ENCODE measurements around the gene H2BK1. TPM values are rescaled to one million over a fixed set of nuclear protein-coding genes. Genes with fewer than 3 reads are reported as not detected.
A peak's percentile ranks its signal among the peaks of the same experiment; 100 is the strongest.

The H2BK1 gene
- total RNA-seq, 1 donor: not detected

DNA sequence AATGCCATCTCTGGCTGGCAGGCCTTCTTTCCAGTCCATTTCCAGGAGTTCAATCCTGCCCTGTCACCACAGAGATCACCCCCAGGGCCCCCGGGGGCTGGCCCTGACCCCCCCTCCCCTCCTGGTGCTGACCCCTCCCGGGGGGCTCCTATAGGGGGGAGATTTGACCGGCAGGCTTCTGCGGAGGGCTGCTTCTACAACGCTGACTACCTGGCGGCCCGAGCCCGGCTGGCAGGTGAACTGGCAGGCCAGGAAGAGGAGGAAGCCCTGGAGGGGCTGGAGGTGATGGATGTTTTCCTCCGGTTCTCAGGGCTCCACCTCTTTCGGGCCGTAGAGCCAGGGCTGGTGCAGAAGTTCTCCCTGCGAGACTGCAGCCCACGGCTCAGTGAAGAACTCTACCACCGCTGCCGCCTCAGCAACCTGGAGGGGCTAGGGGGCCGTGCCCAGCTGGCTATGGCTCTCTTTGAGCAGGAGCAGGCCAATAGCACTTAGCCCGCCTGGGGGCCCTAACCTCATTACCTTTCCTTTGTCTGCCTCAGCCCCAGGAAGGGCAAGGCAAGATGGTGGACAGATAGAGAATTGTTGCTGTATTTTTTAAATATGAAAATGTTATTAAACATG lies 28.0 kb upstream of the H2BK1 start:
- no peak for DNase-seq (ENCODE audit: low read depth)

DNA sequence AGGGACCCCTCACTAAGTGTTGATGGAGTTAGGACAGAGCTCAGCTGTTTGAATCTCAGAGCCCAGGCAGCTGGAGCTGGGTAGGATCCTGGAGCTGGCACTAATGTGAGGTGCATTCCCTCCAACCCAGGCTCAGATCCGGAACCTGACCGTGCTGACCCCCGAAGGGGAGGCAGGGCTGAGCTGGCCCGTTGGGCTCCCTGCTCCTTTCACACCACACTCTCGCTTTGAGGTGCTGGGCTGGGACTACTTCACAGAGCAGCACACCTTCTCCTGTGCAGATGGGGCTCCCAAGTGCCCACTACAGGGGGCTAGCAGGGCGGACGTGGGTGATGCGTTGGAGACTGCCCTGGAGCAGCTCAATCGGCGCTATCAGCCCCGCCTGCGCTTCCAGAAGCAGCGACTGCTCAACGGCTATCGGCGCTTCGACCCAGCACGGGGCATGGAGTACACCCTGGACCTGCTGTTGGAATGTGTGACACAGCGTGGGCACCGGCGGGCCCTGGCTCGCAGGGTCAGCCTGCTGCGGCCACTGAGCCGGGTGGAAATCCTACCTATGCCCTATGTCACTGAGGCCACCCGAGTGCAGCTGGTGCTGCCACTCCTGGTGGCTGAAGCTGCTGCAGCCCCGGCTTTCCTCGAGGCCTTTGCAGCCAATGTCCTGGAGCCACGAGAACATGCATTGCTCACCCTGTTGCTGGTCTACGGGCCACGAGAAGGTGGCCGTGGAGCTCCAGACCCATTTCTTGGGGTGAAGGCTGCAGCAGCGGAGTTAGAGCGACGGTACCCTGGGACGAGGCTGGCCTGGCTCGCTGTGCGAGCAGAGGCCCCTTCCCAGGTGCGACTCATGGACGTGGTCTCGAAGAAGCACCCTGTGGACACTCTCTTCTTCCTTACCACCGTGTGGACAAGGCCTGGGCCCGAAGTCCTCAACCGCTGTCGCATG lies 27.2 kb upstream of the H2BK1 start:
- H3K4me3 ChIP-seq (ENCODE audit: low read depth, low read length): no peak overlapping the region
- TF ChIP-seq, protein P1, sequence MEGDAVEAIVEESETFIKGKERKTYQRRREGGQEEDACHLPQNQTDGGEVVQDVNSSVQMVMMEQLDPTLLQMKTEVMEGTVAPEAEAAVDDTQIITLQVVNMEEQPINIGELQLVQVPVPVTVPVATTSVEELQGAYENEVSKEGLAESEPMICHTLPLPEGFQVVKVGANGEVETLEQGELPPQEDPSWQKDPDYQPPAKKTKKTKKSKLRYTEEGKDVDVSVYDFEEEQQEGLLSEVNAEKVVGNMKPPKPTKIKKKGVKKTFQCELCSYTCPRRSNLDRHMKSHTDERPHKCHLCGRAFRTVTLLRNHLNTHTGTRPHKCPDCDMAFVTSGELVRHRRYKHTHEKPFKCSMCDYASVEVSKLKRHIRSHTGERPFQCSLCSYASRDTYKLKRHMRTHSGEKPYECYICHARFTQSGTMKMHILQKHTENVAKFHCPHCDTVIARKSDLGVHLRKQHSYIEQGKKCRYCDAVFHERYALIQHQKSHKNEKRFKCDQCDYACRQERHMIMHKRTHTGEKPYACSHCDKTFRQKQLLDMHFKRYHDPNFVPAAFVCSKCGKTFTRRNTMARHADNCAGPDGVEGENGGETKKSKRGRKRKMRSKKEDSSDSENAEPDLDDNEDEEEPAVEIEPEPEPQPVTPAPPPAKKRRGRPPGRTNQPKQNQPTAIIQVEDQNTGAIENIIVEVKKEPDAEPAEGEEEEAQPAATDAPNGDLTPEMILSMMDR (IDR thresholded peaks at IDR 0.05; ENCODE audit: insufficient read depth, low read depth, low read length): no peak
- no peak for DNase-seq (ENCODE audit: low read depth)

More for the DNA sequence above, 28.0 kb upstream of the H2BK1 start:
- H3K4me3 ChIP-seq (ENCODE audit: low read depth, low read length): no peak overlapping the region
- TF ChIP-seq, protein P1 (IDR thresholded peaks at IDR 0.05; ENCODE audit: insufficient read depth, low read depth, low read length): no peak

DNA sequence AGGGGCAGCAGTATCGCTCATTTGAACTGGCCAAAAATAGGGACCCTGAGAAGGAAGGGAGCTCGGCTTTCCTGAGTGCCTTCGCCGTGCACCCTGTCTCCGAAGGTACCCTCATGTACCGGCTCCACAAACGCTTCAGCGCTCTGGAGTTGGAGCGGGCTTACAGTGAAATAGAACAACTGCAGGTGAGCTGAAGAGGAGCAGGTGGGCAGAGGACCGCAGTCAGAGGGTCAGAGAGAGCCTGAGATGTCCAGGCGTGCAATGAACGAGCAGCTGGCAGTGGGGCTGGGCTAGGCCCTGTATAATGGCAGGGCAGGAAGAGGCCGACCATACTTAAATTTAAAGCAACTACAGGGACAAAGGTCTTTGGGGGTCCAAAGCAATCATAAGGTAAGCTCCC lies 26.1 kb upstream of the H2BK1 start:
- H3K4me3 ChIP-seq (ENCODE audit: low read depth, low read length): no peak overlapping the region
- DNase-seq (ENCODE audit: low read depth): no peak
- TF ChIP-seq, protein P1 (IDR thresholded peaks at IDR 0.05; ENCODE audit: insufficient read depth, low read depth, low read length): no peak

DNA sequence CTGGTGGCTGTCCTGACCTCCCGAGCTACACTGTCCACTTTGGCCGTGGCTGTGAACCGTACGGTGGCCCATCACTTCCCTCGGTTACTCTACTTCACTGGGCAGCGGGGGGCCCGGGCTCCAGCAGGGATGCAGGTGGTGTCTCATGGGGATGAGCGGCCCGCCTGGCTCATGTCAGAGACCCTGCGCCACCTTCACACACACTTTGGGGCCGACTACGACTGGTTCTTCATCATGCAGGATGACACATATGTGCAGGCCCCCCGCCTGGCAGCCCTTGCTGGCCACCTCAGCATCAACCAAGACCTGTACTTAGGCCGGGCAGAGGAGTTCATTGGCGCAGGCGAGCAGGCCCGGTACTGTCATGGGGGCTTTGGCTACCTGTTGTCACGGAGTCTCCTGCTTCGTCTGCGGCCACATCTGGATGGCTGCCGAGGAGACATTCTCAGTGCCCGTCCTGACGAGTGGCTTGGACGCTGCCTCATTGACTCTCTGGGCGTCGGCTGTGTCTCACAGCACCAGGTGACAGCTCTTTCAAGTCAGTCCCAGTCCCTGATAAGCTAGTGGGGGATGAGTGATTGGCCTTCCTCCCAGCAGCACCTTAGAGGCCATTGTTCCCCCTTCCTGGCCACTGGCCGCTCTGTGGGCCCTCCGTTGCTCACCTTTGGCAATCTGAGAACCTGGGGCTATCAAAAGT lies 25.0 kb upstream of the H2BK1 start:
- TF ChIP-seq, protein P1 (IDR thresholded peaks at IDR 0.05; ENCODE audit: insufficient read depth, low read depth, low read length): no peak
- no peak for DNase-seq (ENCODE audit: low read depth)
- H3K4me3 ChIP-seq (ENCODE audit: low read depth, low read length): no peak overlapping the region

DNA sequence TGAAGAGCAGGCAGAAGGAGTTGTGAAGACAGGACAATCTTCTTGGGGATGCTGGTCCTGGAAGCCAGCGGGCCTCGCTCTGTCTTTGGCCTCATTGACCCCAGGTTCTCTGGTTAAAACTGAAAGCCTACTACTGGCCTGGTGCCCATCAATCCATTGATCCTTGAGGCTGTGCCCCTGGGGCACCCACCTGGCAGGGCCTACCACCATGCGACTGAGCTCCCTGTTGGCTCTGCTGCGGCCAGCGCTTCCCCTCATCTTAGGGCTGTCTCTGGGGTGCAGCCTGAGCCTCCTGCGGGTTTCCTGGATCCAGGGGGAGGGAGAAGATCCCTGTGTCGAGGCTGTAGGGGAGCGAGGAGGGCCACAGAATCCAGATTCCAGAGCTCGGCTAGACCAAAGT lies 23.5 kb upstream of the H2BK1 start:
- TF ChIP-seq, protein P1 (IDR thresholded peaks at IDR 0.05; ENCODE audit: insufficient read depth, low read depth, low read length): no peak
- no peak for DNase-seq (ENCODE audit: low read depth)
- peak overlapping the region; percentile 98 for H3K4me3 ChIP-seq (ENCODE audit: low read depth, low read length)

DNA sequence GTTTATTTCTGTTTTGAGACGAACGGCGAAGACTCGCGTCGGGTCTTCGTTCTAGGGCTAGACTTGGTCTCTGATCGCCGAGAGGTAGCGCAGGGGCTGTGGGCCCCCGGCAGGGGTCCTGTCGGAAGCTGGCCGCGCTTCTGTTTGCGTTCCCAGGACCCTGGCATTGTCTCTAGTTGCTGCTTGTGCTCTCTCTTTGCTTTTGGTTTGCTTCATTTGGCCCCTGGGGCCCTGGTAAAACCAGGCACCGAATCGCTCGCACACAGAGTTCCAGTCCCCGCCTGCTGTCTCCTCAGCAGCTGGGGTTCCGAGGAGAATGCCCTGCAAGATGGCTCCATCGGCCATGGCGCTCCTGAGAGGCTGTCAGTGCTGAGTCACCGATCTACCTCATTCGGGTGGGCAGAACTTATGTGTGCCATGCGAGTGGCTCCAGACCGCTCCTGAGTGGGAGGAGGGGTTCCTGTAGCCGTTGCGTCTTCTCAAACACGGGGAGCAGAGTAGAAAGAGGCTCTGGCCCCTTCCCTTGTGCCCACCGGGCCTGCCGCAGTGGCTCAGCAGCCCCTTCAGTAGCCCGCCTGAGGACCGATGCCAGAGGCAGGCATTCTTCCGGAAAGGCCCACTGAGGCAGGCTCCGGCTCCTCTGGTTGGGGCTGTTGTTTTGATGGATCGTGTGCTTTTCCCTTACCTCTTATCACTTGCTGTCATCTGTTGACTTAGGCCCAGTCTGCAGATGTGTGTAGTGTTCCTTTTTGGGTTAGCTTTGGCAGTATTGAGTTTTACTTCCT lies 22.8 kb upstream of the H2BK1 start:
- peak; percentile 82 for DNase-seq (ENCODE audit: low read depth)
- TF ChIP-seq, protein P1 (IDR thresholded peaks at IDR 0.05; ENCODE audit: insufficient read depth, low read depth, low read length): no peak
- H3K4me3 ChIP-seq (ENCODE audit: low read depth, low read length): peak overlapping the region; percentile 98
